Immature natural killer cell (primary cell): ENCODE results near the gene OMP. TPM values are rescaled to one million over a fixed set of nuclear protein-coding genes. Genes with fewer than 3 reads are reported as not detected.

Source experiments
- DNase-seq, 3 donors: peaks; one replicate each; pipeline ENCODE4 v3.0.0; 2022; ENCODE audit warnings: mixed read lengths in 1 of 3
- H3K27ac Mint-ChIP-seq, 6 donors: one replicate each; pipeline ENCODE4 v1.8.0; 2020; ENCODE audit warnings: mixed read lengths in 6 of 6, mild to moderate bottlenecking in 5 of 6, inconsistent platforms in 4 of 6, moderate library complexity in 3 of 6
- H3K27me3 Mint-ChIP-seq, 3 donors: one replicate each; pipeline ENCODE4 v1.8.0; 2020 to 2021; ENCODE audit warnings: low read depth in 3 of 3, mild to moderate bottlenecking in 3 of 3, mixed read lengths in 3 of 3, moderate library complexity in 3 of 3, inconsistent platforms in 1 of 3
- H3K36me3 Mint-ChIP-seq, 3 donors: one replicate each; pipeline ENCODE4 v1.8.0; 2020; ENCODE audit warnings: mixed read lengths in 3 of 3, inconsistent platforms in 2 of 3, mild to moderate bottlenecking in 2 of 3
- H3K4me1 Mint-ChIP-seq, 2 donors: one replicate each; pipeline ENCODE4 v1.8.0; 2020; ENCODE audit warnings: inconsistent platforms in 2 of 2, mild to moderate bottlenecking in 2 of 2, mixed read lengths in 2 of 2, moderate library complexity in 1 of 2
- H3K4me3 Mint-ChIP-seq, 5 donors: one replicate each; pipeline ENCODE4 v1.8.0; 2020; ENCODE audit warnings: mild to moderate bottlenecking in 5 of 5, mixed read lengths in 5 of 5, inconsistent platforms in 3 of 5, moderate library complexity in 3 of 5
- H3K9me3 Mint-ChIP-seq, 6 donors: one replicate each; pipeline ENCODE4 v1.8.0; 2020; ENCODE audit warnings: mild to moderate bottlenecking in 6 of 6, mixed read lengths in 6 of 6, inconsistent platforms in 4 of 6, moderate library complexity in 3 of 6
- polyA plus RNA-seq, 3 donors: library from polyadenylated mRNA; unstranded; fragments of 300-500 nt; fragmentation: Illumina TruSeq; gene quantifications; one replicate each; pipeline ENCODE4 v1.2.3, GENCODE V29; 2021

The OMP gene
- polyA plus RNA-seq, 3 donors from 2014 or later = not detected

GRCh38 chr11:77120571-77120970 lies 17.9 kb downstream of the OMP start:
- Mint-ChIP-seq H3K27me3 (peaks cover 0 to 2% (median 2%) of the 10 kb centered on the region in 3 donors), H3K4me3 (no peak overlapping the region), H3K9me3 (no peaks in the 10 kb centered on the region), H3K36me3 (peaks cover 3 to 13% (median 5%) of the 10 kb centered on the region in 3 donors), H3K4me1 (peaks cover 0 to 7% of the 10 kb centered on the region in 2 donors), H3K27ac (no peak overlapping the region)
- no peak for DNase-seq

- no peak for DNase-seq
- Mint-ChIP-seq H3K27me3 (peaks cover 0 to 2% (median 2%) of the 10 kb centered on the region in 3 donors), H3K4me1 (peaks cover 0 to 7% of the 10 kb centered on the region in 2 donors), H3K36me3 (peaks cover 3 to 13% (median 5%) of the 10 kb centered on the region in 3 donors), H3K4me3 (no peak overlapping the region), H3K9me3 (no peaks in the 10 kb centered on the region), H3K27ac (no peak overlapping the region)
Measured at GRCh38 chr11:77121096-77121640, 18.5 kb downstream of the OMP start.

GRCh38 chr11:77121876-77122575 lies 19.4 kb downstream of the OMP start:
- H3K4me1 Mint-ChIP-seq = peaks cover 0 to 14% of the 10 kb centered on the region in 2 donors
- H3K9me3 Mint-ChIP-seq = no peaks in the 10 kb centered on the region
- no peak overlapping the region for H3K27ac Mint-ChIP-seq
- no peak for DNase-seq
- H3K4me3 Mint-ChIP-seq = no peak overlapping the region
- H3K27me3 Mint-ChIP-seq = peaks cover 0 to 5% (median 2%) of the 10 kb centered on the region in 3 donors
- peaks cover 3 to 13% (median 5%) of the 10 kb centered on the region in 3 donors for H3K36me3 Mint-ChIP-seq

DNA sequence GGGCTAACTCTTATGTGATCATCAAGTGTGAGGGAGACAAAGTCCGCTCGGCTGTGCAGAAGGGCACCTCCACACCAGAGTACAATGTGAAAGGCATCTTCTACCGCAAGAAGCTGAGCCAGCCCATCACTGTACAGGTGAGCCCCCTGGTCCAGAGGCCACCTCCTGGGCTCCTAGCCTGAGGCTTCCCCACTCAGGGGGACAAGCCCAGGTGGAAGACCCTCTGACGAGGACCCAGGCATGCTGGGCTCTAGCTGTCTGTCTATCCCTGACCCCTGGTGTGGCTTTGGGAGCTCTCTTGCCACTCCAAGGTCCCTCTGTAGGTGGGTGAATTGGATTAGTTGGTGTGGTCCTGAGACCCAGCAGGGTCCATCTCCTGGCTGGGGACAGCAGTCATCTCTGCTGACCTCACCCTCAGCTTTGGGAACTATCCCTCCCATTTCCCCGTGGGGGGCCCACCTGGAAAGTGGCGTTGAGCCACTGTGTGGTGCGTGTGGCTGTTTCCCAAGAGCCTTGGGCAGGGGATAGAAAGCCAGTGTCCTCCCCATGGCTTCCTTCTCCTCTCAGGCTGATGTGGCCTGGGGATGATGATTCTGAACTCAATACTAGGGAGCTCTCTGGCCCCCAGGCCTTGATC lies 20.1 kb downstream of the OMP start:
- Mint-ChIP-seq H3K4me3 (no peak overlapping the region), H3K27me3 (peaks cover 2 to 11% (median 3%) of the 10 kb centered on the region in 3 donors), H3K36me3 (peaks cover 3 to 13% (median 5%) of the 10 kb centered on the region in 3 donors), H3K27ac (no peak overlapping the region), H3K9me3 (no peaks in the 10 kb centered on the region), H3K4me1 (peaks cover 5 to 19% of the 10 kb centered on the region in 2 donors)
- DNase-seq = no peak

GRCh38 chr11:77123591-77123990 lies 21.0 kb downstream of the OMP start:
- Mint-ChIP-seq H3K4me1 (peaks cover 5 to 20% of the 10 kb centered on the region in 2 donors), H3K27ac (no peak overlapping the region), H3K4me3 (no peak overlapping the region), H3K36me3 (peaks cover 3 to 13% (median 5%) of the 10 kb centered on the region in 3 donors), H3K27me3 (peaks cover 2 to 11% (median 4%) of the 10 kb centered on the region in 3 donors), H3K9me3 (no peaks in the 10 kb centered on the region)
- no peak for DNase-seq

GRCh38 chr11:77124041-77124440 lies 21.4 kb downstream of the OMP start:
- Mint-ChIP-seq H3K27ac (no peak overlapping the region), H3K4me3 (no peak overlapping the region), H3K36me3 (peaks cover 3 to 13% (median 5%) of the 10 kb centered on the region in 3 donors), H3K4me1 (peaks cover 5 to 20% of the 10 kb centered on the region in 2 donors), H3K27me3 (peaks cover 2 to 11% (median 4%) of the 10 kb centered on the region in 3 donors), H3K9me3 (no peaks in the 10 kb centered on the region)
- no peak for DNase-seq

GRCh38 chr11:77124488-77124887 lies 21.8 kb downstream of the OMP start:
- Mint-ChIP-seq H3K4me3 (no peak overlapping the region), H3K36me3 (peaks cover 3 to 13% (median 5%) of the 10 kb centered on the region in 3 donors), H3K27ac (no peak overlapping the region), H3K27me3 (peaks cover 4 to 11% (median 4%) of the 10 kb centered on the region in 3 donors), H3K9me3 (no peaks in the 10 kb centered on the region), H3K4me1 (peaks cover 5 to 20% of the 10 kb centered on the region in 2 donors)
- DNase-seq = no peak

GRCh38 chr11:77125191-77125590 lies 22.6 kb downstream of the OMP start:
- Mint-ChIP-seq H3K9me3 (no peaks in the 10 kb centered on the region), H3K27ac (no peak overlapping the region), H3K4me1 (peaks cover 5 to 20% of the 10 kb centered on the region in 2 donors), H3K4me3 (no peak overlapping the region), H3K27me3 (peaks cover 4 to 11% (median 6%) of the 10 kb centered on the region in 3 donors), H3K36me3 (peaks cover 3 to 13% (median 5%) of the 10 kb centered on the region in 3 donors)
- no peak for DNase-seq

DNA sequence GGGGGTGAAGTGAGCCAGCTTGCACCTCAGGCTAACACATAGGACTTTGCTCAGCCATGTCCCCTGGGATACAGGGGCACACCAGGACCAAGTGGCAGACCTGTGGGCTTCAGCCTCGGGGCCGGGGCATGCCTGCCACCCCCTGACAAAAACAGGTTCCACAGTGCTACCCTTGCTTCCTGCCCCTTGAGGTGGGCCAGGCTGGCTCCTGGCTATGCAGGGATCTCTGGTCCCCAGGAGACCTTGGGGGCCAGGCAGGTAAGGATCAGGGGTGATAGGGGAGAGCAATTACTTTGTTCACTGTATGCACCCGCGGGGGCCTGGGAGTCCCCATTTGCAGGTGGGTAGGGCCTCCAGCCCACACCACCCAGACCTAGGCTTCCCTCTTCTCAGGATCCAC lies 23.1 kb downstream of the OMP start:
- Mint-ChIP-seq H3K36me3 (peaks cover 3 to 9% (median 4%) of the 10 kb centered on the region in 3 donors), H3K9me3 (no peaks in the 10 kb centered on the region), H3K27ac (no peak overlapping the region), H3K27me3 (peaks cover 6 to 12% (median 6%) of the 10 kb centered on the region in 3 donors), H3K4me3 (no peak overlapping the region), H3K4me1 (peaks cover 5 to 19% of the 10 kb centered on the region in 2 donors)
- no peak for DNase-seq

GRCh38 chr11:77126156-77126775 lies 23.6 kb downstream of the OMP start:
- Mint-ChIP-seq H3K4me1 (peaks cover 5 to 13% of the 10 kb centered on the region in 2 donors), H3K4me3 (peak overlapping the region; percentile 7 to 44 (median 27)), H3K27me3 (peaks cover 6 to 12% (median 6%) of the 10 kb centered on the region in 3 donors), H3K27ac (no peak overlapping the region), H3K9me3 (no peaks in the 10 kb centered on the region), H3K36me3 (peaks cover 0 to 9% (median 3%) of the 10 kb centered on the region in 3 donors)
- no peak for DNase-seq

DNA sequence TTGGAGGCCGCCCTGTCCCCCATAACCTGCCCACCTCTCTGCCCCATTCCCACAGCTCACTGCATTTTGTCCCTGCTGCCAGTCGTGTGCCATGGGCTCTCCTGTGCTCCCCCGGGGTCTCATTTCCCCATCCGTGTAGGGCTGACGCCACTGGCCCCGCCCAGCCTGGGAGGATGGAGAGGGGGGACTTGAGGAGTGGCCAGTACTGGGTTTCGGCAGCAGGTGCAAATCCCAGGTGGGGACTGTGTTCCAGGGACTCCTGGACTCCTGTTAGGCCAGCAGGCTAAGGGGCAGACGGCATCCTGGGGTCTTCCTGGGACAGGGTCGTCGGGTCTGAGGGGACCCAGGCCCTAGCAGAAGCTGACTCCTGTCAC lies 24.2 kb downstream of the OMP start:
- H3K4me1 Mint-ChIP-seq = peaks cover 5 to 13% of the 10 kb centered on the region in 2 donors
- H3K9me3 Mint-ChIP-seq = no peaks in the 10 kb centered on the region
- H3K27me3 Mint-ChIP-seq = peaks cover 6 to 16% (median 6%) of the 10 kb centered on the region in 3 donors
- no peak overlapping the region for H3K27ac Mint-ChIP-seq
- peaks cover 0 to 9% (median 3%) of the 10 kb centered on the region in 3 donors for H3K36me3 Mint-ChIP-seq
- no peak for DNase-seq
- H3K4me3 Mint-ChIP-seq = peak overlapping the region in 1 of 5 donors; percentile 38

GRCh38 chr11:77127235-77127911 lies 24.7 kb downstream of the OMP start:
- H3K4me3 Mint-ChIP-seq = peak overlapping the region in 4 of 5 donors; percentile 23 to 65 (median 46)
- DNase-seq = peak; percentile 52 to 58 (median 56)
- no peak overlapping the region for H3K27ac Mint-ChIP-seq
- peaks cover 5 to 13% of the 10 kb centered on the region in 2 donors for H3K4me1 Mint-ChIP-seq
- peaks cover 0 to 9% (median 3%) of the 10 kb centered on the region in 3 donors for H3K36me3 Mint-ChIP-seq
- no peaks in the 10 kb centered on the region for H3K9me3 Mint-ChIP-seq
- H3K27me3 Mint-ChIP-seq = peaks cover 6 to 16% (median 6%) of the 10 kb centered on the region in 3 donors
